HG03378 (cell line): Measurements from ENCODE around the gene ULK3.

ENCODE experiments used
- ATAC-seq: cut with Tn5 transposase; IDR thresholded peaks from one replicate; pipeline ENCODE4 v1.9.1; 2021; ENCODE audit warnings: mild to moderate bottlenecking, moderate library complexity; ENCODE audit not compliant: unreplicated experiment

Gene ULK3

DNA sequence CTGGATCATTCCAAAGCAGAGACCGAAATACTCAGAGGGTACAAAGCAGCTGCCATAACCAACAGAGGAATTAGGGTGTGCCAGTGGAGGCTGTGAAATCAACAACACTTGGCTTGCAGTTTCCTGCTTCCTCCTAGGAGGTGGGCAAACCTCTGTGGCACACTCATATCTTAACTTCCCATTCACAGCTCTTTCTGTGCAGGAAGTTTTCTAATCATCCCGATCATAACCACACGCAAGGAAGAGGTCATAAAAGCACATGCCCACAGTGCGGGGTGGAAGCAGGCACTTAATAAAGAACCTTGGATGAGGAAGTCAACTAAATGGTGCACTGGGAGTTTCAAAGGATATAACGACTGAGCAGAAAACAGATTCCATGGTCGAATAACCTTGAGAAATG is 25.1 kb upstream of the ULK3 start:
- no peak for ATAC-seq

- no peak for ATAC-seq
Observed at GRCh38 chr15:74867466-74868038, 24.6 kb upstream of the ULK3 start.

DNA sequence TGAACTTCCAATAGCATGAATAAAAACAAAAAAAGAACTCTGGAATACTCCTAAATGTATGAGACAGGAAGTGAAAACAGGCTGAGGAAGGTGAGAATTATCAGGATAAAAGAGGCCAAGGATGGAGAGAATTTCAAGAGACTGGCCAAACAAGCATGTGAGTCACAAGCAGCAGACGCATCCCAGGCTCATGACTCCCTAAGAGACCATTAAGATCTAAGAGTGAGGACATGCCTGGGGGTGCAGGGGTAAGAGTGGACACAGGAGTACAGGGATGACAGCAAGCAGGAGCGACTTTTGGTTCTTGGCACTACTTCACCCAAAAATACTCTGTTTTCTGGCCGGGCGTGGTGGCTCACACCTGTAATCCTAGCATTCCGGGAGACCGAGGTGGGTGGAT is 23.1 kb upstream of the ULK3 start:
- no peak for ATAC-seq

- ATAC-seq, result no peak
Observed at GRCh38 chr15:74865316-74865715, 22.4 kb upstream of the ULK3 start.

DNA sequence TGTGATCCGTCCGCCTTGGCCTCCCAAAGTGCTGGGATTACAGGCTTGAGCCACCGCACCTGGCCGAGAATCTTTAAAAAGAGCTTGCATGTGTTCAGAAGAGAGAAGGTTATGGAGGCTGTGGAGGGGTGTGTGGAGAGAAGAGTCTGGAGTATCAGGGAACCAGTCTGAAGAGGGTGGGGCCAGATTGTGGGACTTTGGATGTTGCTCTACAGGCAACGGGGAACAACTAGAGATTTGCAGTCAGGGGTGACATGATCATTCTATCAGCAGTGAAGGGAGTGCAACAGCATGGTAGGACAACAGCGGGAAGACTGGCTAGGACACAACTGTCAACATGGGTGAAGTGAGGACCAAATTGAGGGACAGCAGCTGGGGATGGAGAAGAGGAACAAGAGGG is 21.3 kb upstream of the ULK3 start:
- ATAC-seq, result no peak

GRCh38 chr15:74863239-74864056 is 20.5 kb upstream of the ULK3 start:
- no peak for ATAC-seq

GRCh38 chr15:74858369-74858740 is 15.4 kb upstream of the ULK3 start:
- no peak for ATAC-seq

DNA sequence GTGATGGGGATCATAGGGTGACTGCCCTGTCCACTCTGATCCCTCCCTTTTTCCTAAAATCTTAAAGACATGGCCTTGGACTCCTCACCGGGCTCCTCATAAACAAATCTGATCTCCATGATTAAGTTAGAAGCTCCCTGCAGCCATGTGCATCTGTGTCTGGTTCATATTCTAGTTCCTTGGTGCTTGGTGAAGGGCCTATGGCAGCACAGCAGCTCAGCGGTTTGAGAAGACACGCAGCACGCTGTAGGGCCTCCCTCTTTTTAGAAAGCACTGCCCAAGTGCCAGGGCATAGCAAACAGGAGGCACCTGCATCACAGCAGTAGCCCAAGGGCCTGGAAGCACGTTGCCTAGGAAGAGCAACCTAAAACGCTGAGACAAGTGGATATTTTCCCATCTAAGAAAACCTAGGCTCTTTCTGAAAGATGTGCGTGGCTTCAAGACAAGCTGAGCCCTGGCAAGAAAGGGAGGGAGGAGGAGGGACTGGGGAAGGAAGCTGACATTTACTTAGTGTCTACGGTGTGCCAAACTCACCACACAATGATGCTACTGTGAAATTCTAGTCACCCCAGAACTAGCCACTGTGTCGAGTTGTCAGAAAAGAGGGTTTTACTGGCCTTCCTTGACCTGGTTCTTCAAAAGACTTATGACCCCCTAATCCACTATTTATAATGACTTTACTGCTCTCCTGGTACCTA is 14.9 kb upstream of the ULK3 start:
- peak; percentile 19 for ATAC-seq

- peak; percentile 62 for ATAC-seq
Observed at GRCh38 chr15:74857082-74857655, 14.2 kb upstream of the ULK3 start.

GRCh38 chr15:74856537-74856936 is 13.6 kb upstream of the ULK3 start:
- no peak for ATAC-seq

- no peak for ATAC-seq
Observed at GRCh38 chr15:74855857-74856256, 12.9 kb upstream of the ULK3 start.

GRCh38 chr15:74854453-74855022 is 11.6 kb upstream of the ULK3 start:
- ATAC-seq, result no peak

GRCh38 chr15:74851960-74852359 is 9.0 kb upstream of the ULK3 start:
- no peak for ATAC-seq

DNA sequence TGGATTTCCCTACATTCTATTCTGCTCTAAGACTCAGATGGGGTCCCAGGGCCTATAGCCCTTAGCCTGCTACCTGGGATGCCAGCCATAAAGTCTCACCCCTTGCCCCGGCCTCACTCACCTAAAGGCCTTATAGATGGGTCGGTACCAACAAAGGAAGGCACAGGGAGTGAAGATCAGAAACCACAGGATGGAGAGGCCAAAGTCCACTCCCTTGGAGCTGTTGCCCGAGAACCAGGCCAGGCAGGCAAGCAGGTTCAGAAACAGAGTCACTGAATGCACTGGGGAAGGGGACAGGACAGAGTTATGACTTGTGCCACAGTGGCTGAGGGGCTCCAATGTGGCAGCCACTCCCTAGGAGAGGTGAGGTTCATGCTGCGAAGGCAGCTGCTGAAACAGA is 7.4 kb upstream of the ULK3 start:
- ATAC-seq, result no peak

- ATAC-seq, result no peak
Observed at GRCh38 chr15:74847432-74847831, 4.5 kb upstream of the ULK3 start.

- no peak for ATAC-seq
Observed at GRCh38 chr15:74845581-74845980, 2.6 kb upstream of the ULK3 start.

- no peak for ATAC-seq
Observed at GRCh38 chr15:74845208-74845568, 2.2 kb upstream of the ULK3 start.

DNA sequence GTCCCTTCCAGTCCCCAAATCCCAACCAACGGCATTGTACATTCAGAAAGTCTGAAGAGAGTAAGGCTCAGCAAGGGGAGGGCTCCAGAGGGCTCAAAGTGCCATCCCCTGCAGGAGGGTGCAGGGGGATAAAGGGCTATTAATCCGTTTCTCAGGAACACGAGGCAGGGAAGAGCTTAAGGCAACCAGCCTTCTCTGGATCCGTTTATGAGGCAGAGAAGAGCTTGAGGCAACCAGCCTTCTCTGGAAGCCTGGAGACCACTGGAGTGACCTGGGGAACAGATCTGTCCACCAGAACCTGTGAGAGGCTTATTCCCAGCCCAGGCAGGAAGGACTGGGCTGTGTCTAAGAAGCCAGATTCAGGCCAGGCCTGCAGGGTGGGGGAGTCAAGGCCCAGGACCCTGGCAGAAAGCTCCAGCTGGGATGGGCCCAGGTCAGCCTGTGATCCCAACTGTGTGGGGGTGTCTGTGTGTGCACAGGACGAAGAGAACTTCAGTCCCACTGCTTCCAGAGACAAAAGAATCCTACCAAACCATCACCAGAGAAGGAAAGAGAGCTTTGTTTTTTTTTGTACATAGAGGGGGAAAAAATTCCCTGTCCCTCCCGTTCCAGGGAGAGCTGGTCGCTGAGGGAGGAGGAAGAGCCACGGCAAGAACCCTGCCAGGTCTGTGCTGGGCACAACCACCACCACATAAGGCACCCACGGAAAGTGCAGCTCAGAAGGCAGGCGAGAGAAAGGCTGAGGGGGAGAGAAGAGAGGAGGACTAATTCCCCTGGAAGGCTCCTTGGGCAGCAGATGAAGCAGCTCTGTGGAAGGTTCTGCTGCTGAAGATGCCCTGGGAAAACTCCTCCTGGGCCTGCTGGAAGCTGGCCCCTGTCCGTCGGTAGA is 1.6 kb upstream of the ULK3 start:
- no peak for ATAC-seq

DNA sequence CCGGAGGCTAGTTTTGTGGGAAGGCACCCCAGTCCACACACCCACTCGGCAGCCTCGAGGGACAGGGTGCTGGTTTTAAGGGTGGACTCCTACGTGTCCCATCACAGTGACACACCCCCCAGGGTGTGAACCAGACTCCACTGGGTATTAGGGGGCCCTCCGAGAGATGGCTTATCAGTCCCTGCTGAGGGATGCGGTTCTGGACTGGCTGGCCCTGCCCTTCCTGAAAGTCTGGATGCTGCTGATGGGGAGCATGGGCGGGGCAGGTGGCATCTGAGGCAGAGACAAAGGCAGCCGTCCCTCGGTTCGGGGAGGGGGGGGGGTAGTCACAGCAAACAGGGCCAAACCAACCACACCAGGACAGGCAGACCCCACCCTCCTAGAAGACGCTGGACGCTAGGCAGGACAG is 939 bp upstream of the ULK3 start:
- ATAC-seq, result no peak

DNA sequence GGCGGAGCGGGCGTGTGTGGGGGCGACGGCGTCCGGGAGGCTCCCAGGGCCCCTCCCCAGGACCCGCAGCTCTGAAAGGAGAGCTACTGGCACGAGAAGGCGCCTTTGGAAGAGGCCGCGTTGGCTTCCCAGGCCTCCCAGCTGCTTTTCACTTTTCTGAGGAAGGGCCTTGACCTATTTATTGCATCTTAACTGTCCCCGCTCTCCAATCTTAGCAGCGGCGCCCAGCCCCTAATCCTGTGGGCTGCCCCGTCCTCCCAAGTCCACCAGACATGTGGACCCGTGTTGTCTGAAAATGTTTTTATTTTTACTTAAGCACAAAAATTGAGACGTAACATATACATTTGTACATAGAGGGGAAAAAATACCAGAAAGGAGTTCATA is 481 bp upstream of the ULK3 start:
- peak; percentile 6 for ATAC-seq
